Nephron progenitor cell (in vitro differentiated cells): ENCODE results near the gene PIP4K2C.
"Not testable (repeated sequence)": the region's sequence is repeated elsewhere in the genome, so short reads cannot be mapped to it uniquely, and the experiment has no call there.

ENCODE experiments used
- DNase-seq: peaks from one replicate; pipeline ENCODE4 v3.0.0; 2021
- H3K27ac Mint-ChIP-seq: 2 replicates; pipeline ENCODE4 v1.8.0; 2021; ENCODE audit warnings: mild to moderate bottlenecking, moderate library complexity, mixed read lengths
- H3K27me3 Mint-ChIP-seq: 2 replicates; pipeline ENCODE4 v1.8.0; 2021; ENCODE audit warnings: mild to moderate bottlenecking, low read depth, mixed read lengths; ENCODE audit not compliant: poor library complexity
- H3K36me3 Mint-ChIP-seq: 2 replicates; pipeline ENCODE4 v1.8.0; 2021; ENCODE audit warnings: low read depth, mixed read lengths
- H3K4me1 Mint-ChIP-seq: 2 replicates; pipeline ENCODE4 v1.8.0; 2021; ENCODE audit warnings: mixed read lengths
- H3K4me3 Mint-ChIP-seq: 2 replicates; pipeline ENCODE4 v1.8.0; 2021; ENCODE audit warnings: mild to moderate bottlenecking, moderate library complexity, mixed read lengths
- H3K9me3 Mint-ChIP-seq: 2 replicates; pipeline ENCODE4 v1.8.0; 2021; ENCODE audit warnings: mild to moderate bottlenecking, moderate library complexity, mixed read lengths
- CTCF ChIP-seq: fragments of 200-600 bp; sonication (generic); IDR thresholded peaks from 2 replicates; pipeline ENCODE4 v1.5.0; 2021; ENCODE audit warnings: antibody characterized with exemption

The PIP4K2C gene

GRCh38 chr12:57564178-57564740, 26.7 kb upstream of the PIP4K2C start:
- no peak for TF ChIP-seq CTCF
- Mint-ChIP-seq H3K4me1 (peaks cover 2% of the 10 kb centered on the region), H3K27ac (no peak overlapping the region), H3K4me3 (no peak overlapping the region), H3K36me3 (no peaks in the 10 kb centered on the region), H3K27me3 (peaks cover 22% of the 10 kb centered on the region), H3K9me3 (no peaks in the 10 kb centered on the region)
- DNase-seq: no peak

GRCh38 chr12:57568838-57569237, 22.2 kb upstream of the PIP4K2C start:
- Mint-ChIP-seq H3K4me3 (no peak overlapping the region), H3K27me3 (peaks cover 16% of the 10 kb centered on the region), H3K9me3 (no peaks in the 10 kb centered on the region), H3K4me1 (peaks cover 6% of the 10 kb centered on the region), H3K27ac (no peak overlapping the region), H3K36me3 (no peaks in the 10 kb centered on the region)
- no peak for TF ChIP-seq CTCF
- no peak for DNase-seq

GRCh38 chr12:57569858-57570257, 21.1 kb upstream of the PIP4K2C start:
- peaks cover 6% of the 10 kb centered on the region for H3K4me1 Mint-ChIP-seq
- TF ChIP-seq CTCF: no peak
- H3K9me3 Mint-ChIP-seq: no peaks in the 10 kb centered on the region
- no peak for DNase-seq
- H3K36me3 Mint-ChIP-seq: no peaks in the 10 kb centered on the region
- H3K27ac Mint-ChIP-seq: peak overlapping the region; percentile 18
- H3K27me3 Mint-ChIP-seq: peaks cover 12% of the 10 kb centered on the region
- H3K4me3 Mint-ChIP-seq: no peak overlapping the region

GRCh38 chr12:57570438-57570837, 20.6 kb upstream of the PIP4K2C start:
- H3K27me3 Mint-ChIP-seq, H3K36me3 Mint-ChIP-seq, DNase-seq, H3K4me1 Mint-ChIP-seq, H3K4me3 Mint-ChIP-seq, H3K27ac Mint-ChIP-seq, H3K9me3 Mint-ChIP-seq: not testable (repeated sequence)

GRCh38 chr12:57571926-57572762, 18.8 kb upstream of the PIP4K2C start:
- Mint-ChIP-seq H3K27ac (no peak overlapping the region), H3K9me3 (no peaks in the 10 kb centered on the region), H3K27me3 (peaks cover 9% of the 10 kb centered on the region), H3K4me1 (peaks cover 6% of the 10 kb centered on the region), H3K36me3 (no peaks in the 10 kb centered on the region), H3K4me3 (no peak overlapping the region)
- no peak for DNase-seq
- no peak for TF ChIP-seq CTCF

GRCh38 chr12:57574795-57575194, 16.2 kb upstream of the PIP4K2C start:
- H3K9me3 Mint-ChIP-seq: no peaks in the 10 kb centered on the region
- no peak overlapping the region for H3K27ac Mint-ChIP-seq
- H3K27me3 Mint-ChIP-seq: peaks cover 16% of the 10 kb centered on the region
- no peaks in the 10 kb centered on the region for H3K36me3 Mint-ChIP-seq
- no peak for TF ChIP-seq CTCF
- H3K4me3 Mint-ChIP-seq: no peak overlapping the region
- no peak for DNase-seq
- no peaks in the 10 kb centered on the region for H3K4me1 Mint-ChIP-seq
